GM19193 (cell line): ENCODE data around the gene RHOF.

Experiments
- POLR2A ChIP-seq: IDR thresholded peaks from 4 replicates; pipeline ENCODE4 v1.6.1; 2011; ENCODE audit not compliant: insufficient read depth, insufficient read length; ENCODE audit errors: extremely low read depth

Gene RHOF

DNA sequence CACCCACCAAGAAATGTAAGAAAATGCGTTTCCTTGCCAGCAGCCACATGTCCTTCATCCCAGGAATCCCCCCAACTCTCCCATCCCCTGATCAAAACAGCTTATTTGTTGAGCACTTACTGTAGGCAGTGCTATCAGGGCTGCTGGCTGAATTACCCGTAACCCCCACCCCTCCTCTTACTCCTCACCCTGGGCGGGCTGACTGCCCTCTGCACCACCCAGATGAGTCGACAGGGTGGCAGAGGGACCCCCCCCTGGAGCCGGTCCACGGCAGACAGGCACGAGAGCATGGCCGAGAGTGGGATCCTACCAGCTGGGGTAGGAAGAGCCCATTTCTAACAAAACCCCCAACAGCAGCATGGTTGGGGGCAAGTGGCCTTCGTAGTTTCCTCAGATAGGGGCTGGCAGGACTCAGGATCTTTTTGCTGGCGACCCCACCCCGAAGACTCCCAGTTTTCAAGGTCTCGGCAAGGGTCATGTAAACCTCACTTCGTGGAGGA is 1.1 kb upstream of the RHOF start:
- no peak for TF ChIP-seq POLR2A

DNA sequence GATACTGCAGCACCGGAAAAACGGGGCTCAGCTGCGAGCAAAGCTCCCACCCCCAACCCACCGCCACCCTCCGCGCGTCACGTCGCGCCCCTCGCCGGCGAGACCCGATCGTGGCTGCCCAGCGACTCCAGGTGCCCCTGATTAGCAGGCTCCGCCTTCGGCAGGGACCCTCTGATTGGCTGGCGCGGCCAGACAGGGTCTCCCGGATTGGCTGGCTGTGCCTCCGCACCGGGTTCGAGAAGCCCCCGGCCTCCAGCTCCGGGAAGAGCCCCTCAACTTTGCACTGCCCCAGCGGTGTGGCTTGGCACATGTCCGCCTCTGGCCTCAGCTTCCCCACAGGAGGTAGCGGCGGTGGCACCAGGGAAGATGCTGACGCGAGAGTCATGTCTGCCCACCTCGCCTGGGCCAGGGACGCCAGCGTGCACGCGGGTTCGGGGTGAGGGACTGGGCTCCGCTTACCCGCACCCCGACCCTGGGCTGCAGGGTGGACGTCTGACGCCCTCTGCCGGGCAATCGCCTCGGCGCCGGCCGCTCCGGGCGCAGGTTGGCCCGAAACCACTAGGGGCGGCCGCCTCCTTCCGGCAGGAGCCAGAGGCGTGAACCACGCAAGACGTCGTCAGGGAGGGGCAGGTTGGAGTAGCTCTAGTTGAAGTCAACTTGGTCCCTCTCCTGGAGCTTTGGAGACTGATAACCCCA is 498 bp upstream of the RHOF start:
- peak; percentile 43 for TF ChIP-seq POLR2A

DNA sequence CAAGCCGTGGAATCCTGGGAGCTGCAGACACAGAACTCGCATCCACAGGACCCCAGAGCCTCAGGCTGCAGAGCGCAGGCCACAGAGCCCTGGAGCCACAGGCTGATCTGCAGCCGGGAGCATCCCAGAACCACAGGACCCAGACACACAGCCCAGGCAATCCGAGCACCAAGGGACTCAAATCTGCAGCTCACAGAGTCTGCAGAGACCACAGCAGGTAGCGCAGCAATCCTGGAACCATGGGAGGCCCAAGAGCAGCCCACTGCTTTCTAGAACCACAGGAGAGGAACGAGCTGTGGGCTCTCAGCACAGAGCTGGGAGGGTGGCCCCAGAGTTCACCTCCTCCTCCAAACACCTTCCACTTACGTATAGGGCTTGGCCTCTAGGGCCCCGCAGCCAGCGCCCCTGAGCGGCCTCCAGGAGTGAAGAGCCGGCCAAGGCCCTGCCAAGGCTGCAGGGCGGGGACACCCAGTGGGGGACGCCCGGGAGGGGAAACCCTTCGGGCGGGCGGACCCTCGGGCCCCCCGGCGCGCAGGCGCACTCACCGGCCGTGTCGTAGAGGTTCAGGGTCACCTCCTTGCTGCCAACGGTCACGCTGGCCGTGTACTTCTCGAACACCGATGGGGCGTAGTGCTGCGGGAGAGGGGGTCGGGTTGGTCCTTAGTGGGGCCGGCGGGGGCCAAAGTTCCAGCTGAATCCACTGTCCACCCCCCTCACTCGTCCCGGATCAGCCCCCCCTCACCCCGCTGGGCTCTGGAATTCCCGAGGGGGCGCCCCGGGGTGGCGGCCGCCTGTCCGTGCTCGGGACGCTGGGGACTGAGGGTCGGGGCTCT is 665 bp downstream of the RHOF start:
- TF ChIP-seq POLR2A, result peak; percentile 40

DNA sequence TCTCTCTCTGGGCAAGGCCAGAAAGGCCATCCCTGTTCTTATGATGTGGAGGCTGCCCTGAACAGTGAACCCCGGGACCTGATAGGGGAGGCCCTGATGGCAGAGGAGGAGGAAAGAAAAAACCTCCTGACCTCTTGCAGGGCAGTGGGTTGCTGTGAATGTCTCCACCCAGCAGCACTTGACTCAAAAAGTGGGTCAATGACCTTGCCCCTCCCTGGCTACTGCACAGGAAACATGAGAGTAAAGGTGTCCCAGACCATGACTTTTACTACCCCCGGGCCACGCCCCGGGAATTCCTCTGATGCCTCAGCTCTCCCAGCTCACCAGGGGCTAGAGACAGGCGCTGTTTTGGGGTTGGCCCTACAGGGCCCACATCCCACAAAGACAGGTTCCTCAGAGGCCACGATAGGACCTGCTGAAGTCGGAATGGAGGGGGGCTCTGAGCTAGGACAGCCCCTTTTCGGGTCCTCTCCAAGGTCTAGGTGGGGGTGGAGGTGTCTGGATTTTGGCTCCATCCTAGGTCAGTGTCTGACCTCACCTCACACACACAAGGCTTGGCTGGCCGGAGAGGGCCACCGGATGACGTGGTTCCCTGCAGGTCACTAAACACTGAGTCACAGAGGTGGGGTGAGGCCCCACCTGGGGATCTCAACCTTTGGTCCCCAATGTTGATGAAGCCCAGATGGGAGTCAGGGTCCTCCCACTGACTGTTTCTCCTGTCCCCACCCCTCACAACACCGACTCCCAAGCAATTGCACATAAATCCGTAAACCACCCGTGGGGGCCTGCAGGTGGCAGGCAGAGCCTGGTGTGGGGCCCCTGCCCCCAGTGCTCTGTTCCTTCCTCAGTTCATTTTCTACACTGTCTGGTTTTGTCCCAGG is 1.6 kb downstream of the RHOF start:
- TF ChIP-seq POLR2A, result no peak

DNA sequence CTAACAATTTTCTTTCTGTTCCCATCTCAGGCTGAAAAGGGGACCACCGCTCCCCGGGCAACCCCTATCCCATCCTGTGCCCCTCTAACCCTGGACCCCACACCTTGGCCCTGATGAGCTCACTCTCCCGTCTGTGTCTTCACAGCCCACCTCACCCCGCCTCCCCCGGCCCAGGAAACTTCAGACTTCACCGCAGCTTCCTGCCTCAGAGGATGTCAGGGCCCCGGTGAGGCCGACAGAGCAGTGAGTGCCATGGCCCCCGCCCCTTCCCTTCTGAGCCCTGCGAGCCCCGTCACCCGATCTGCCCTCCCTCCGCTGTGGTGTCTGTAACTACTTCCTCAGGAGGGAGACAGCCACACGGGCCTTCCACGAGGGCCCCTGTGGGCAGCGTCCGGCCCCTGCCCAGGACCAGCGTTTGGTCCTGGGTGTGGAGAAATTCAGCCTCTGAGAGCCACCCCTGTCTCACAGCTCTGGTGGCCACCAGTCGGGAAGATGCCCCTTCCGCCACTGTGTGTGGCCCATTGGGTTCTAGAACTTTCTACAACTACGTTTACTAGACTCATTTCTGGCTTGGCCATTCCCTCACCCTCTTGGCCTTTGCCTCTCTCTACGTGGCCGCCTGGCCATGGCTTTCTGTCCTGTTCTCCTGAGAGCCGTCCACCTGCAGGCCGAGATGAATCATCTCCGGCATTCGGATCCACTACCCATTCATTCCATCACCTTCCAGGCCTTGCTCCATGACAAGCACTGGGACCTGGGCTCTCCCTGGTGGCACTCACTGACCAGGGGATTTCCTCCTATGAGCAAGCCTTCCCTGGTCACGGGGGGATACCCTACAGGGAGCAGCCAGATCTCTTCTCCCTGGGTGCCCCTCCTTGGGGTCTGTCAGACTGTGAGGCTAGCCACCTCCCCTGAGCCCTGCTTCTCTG is 3.4 kb downstream of the RHOF start:
- peak; percentile 70 for TF ChIP-seq POLR2A

DNA sequence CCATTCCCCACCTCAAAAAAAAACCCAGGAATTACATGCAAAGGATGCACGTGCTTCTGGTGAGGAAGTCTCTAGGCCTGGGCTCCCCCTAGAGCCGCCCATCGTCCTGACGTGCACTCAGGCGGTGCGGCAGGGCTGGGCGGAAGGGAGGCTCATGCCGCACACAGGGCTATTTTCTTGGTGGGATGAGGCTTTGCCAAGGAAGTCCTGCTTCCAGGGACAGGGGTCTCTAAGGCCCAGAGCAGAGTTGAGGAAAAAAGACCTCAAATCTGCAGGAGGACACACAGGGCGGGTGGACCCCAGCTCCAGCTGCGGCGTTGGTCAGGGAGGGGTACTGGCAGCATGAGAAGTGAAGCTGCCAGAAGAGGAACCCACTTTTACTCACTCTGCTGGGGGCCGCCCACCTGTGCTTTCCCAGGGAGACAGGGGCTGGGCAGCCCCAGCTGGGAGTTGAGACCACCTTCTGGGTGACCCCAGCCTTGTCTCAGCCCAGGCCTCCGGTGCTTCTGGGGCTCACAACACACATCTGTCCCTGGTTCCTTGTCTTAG is 4.2 kb downstream of the RHOF start:
- TF ChIP-seq POLR2A, result peak; percentile 7

DNA sequence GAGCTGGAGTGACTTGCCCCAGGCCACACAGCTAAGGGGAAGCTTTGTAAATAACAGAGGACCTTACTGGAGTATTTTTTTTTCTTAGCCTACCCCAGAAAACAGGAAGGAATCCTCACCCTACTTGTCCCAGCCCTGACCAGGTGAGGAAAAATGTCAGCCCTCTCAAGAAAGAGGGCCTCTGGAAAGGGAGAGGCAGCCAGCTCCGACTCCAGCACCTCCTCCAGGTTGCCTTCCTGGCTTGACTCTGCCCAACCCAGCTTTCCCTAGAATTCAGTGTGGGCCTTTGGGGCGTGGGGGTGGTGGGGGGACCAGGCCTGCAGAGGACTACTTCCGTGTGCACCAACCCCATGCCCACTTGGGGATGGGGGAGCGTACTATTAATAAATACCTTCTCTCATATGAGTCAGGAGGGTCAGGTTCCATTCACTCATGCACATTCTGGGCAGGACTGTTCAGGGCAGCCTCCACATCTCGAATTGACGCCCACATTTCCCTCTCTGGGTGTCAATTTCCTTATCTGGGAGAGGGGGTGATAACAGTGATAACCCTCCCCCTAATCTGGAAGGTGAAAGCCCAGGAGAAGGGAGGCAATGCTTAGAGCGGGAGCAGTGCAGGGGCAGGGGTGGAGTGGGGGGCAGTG is 5.2 kb downstream of the RHOF start:
- no peak for TF ChIP-seq POLR2A

DNA sequence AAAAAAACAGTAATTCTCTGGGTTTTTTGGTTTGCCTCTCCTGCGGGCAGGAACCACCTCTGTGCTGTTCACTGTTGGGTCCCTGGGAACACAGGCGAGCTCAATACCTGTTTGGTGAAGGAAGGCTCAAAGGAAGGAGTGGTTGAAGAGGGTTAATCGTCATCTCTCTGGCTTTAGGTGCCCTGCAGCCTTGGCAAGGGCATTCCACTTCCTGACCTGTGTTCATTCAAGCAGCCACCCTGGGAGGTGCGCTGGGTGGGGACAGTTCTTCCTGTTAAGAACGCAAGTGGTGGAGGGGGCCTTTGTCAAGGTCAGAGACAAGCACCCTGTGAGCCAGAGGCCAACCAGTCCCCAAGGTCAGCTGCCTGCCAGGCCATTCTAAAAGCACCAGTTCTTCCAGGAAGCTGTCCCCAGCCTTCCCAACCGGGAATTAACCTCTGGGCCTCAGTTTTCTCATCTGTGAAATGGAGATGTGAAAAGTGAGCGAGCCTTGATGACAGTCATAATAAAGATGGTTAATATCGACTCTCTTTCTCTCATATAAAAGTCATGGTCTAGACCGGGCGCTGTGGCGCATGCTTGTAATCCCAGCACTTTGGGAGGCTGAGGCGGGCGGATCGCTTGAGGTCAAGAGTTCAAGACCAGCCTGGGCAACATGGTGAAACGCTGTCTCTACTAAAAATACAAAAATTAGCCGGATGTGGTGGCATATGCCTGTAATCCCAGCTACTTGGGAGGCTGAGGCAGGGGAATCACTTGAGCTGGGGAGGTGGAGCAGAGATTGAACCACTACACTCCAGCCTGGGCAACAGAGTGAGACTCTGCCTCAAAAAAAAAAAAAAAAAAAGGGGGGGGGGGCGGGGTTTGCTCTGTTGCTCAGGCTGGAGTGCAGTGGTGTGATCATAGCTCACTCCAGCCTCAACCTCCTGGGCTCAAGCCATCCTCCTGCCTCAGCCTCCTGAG is 6.1 kb downstream of the RHOF start:
- no peak for TF ChIP-seq POLR2A

DNA sequence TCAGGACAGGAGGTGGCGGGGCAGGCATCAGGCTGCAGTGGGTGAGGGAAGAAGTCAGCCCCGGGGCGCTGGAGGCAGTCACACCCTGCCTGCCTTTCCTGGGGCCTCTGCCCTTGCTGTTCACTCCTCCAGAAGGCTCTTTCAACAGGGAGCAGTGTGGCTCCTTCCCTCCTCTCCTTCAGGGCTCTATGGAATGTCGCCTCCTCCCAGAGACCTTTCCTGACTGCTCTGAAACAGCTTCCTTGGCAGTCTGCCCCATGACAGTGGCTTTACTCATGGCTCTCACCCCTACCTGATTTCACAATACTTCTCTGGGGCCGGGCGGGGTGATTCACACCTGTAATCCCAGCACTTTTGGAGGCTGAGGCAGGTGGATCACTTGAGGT is 7.1 kb downstream of the RHOF start:
- TF ChIP-seq POLR2A, result no peak

DNA sequence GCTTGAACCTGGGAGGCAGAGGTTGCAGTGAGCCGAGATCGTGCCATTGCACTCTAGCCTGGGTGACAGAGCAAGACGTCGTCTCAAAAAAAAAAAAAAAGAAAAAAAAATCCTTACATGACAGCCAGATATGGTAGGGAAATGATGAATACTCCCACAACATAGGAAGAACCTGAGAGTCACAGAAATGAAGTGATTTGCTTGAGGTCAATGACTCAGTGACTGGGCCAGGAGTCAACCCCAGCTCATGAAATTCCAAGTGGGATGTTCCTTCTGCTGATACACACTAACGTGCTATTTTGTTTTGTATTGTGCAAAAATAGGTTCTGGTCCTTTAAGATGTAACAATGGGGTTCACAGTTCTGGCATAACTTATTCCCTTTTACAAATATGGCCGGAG is 9.0 kb downstream of the RHOF start:
- TF ChIP-seq POLR2A, result no peak

DNA sequence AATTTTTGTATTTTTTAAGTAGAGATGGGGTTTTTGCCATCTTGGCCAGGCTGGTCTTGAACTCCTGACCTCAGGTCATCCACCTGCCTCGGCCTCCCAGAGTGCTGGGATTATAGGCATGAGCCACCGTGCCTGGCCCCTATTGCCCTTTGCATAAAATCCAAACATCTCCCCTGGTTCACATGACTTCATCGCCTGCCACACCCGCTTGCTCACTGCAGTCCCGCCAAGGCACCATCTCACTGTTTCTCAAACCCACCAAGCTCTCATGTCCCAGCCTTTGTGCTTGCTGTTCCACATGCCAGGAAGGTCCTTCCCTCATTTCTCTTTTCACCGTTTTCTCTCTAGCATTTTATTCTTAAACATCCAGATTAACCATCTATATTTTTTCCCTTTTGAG is 9.7 kb downstream of the RHOF start:
- TF ChIP-seq POLR2A, result no peak
